ENCODE data around the gene NHSL2. TPM values are rescaled to one million over a fixed set of nuclear protein-coding genes. Genes with fewer than 3 reads are reported as not detected.

The NHSL2 gene
- total RNA-seq, 2 donors from 2014 or later, result 1.6 to 2.9 TPM

GRCh38 chrX:72020788-72021187 is 110.1 kb downstream of the NHSL2 start:
- Histone ChIP-seq H3K27ac (no peak overlapping the region), H3K27me3 (no peaks in the 10 kb centered on the region), H3K4me1 (peaks cover 14% of the 10 kb centered on the region), H3K9me3 (no peaks in the 10 kb centered on the region), H3K4me3 (no peak overlapping the region), H3K36me3 (replicated peaks in 1 of 2; ENCODE audit: insufficient read depth in 1 of 2, low read depth in 2 of 2) (no peaks in the 10 kb centered on the region)
- intact Hi-C loops (cut with DNase I), result no loop called here
- WGBS, 2 donors, result 93% methylated on average over 3 of the region's 3 CpGs; no CpG with 5 or more reads in 1 of the 2 donors
- TF ChIP-seq CTCF (IDR thresholded peaks at IDR 0.05) (no peak), POLR2A (IDR thresholded peaks at IDR 0.05) (no peak)
- ATAC-seq (no peak), DNase-seq (no peak)

GRCh38 chrX:72021975-72022374 is 111.3 kb downstream of the NHSL2 start:
- no peaks in the 10 kb centered on the region for H3K9me3 ChIP-seq
- TF ChIP-seq CTCF (IDR thresholded peaks at IDR 0.05) (no peak), POLR2A (IDR thresholded peaks at IDR 0.05) (no peak)
- H3K36me3 ChIP-seq (replicated peaks in 1 of 2; ENCODE audit: insufficient read depth in 1 of 2, low read depth in 2 of 2), result no peaks in the 10 kb centered on the region
- WGBS, 2 donors, result 52 to 56% methylated on average over 2 of the region's 2 CpGs
- no peaks in the 10 kb centered on the region for H3K27me3 ChIP-seq
- intact Hi-C loops (cut with DNase I), result no loop called here
- H3K4me3 ChIP-seq, result no peak overlapping the region
- DNase-seq, result no peak
- H3K27ac ChIP-seq, result no peak overlapping the region
- ATAC-seq, result no peak
- H3K4me1 ChIP-seq, result peaks cover 14% of the 10 kb centered on the region

GRCh38 chrX:72023071-72023470 is 112.4 kb downstream of the NHSL2 start:
- 31 to 52% methylated on average over 2 of the region's 2 CpGs for WGBS, 2 donors
- no peak for TF ChIP-seq CTCF (IDR thresholded peaks at IDR 0.05)
- no peak for TF ChIP-seq POLR2A (IDR thresholded peaks at IDR 0.05)
- intact Hi-C loops (cut with DNase I), result no loop called here
- no peak overlapping the region for H3K27ac ChIP-seq
- H3K27me3 ChIP-seq, result no peaks in the 10 kb centered on the region
- DNase-seq, result peak in 3 of 4 donors; percentile 42 to 59 (median 49)
- H3K9me3 ChIP-seq, result no peaks in the 10 kb centered on the region
- H3K36me3 ChIP-seq (replicated peaks in 1 of 2; ENCODE audit: insufficient read depth in 1 of 2, low read depth in 2 of 2), result no peaks in the 10 kb centered on the region
- no peak for ATAC-seq
- peaks cover 11% of the 10 kb centered on the region for H3K4me1 ChIP-seq
- no peak overlapping the region for H3K4me3 ChIP-seq

- no peak for ATAC-seq
- Histone ChIP-seq H3K27ac (no peak overlapping the region), H3K4me1 (peaks cover 10% of the 10 kb centered on the region), H3K36me3 (replicated peaks in 1 of 2; ENCODE audit: insufficient read depth in 1 of 2, low read depth in 2 of 2) (no peaks in the 10 kb centered on the region), H3K27me3 (no peaks in the 10 kb centered on the region), H3K4me3 (no peak overlapping the region), H3K9me3 (no peaks in the 10 kb centered on the region)
- intact Hi-C loops (cut with DNase I), result no loop called here
- no peak for TF ChIP-seq POLR2A (IDR thresholded peaks at IDR 0.05)
- no peak for TF ChIP-seq CTCF (IDR thresholded peaks at IDR 0.05)
- WGBS, 2 donors, result 76 to 86% methylated on average over 5 to 6 of the region's 6 CpGs
- DNase-seq, result no peak
These were observed 114.7 kb downstream of the NHSL2 start for GRCh38 chrX:72025236-72025770.

- intact Hi-C loops (cut with DNase I), result no loop called here
- TF ChIP-seq POLR2A (IDR thresholded peaks at IDR 0.05) (no peak), CTCF (IDR thresholded peaks at IDR 0.05) (no peak)
These were observed 115.8 kb downstream of the NHSL2 start for GRCh38 chrX:72026341-72027023.

More at GRCh38 chrX:72026341-72027023, 115.8 kb downstream of the NHSL2 start:
- 56 to 63% methylated on average over 3 of the region's 3 CpGs for WGBS, 2 donors
- ATAC-seq (no peak), DNase-seq (no peak)
- no peaks in the 10 kb centered on the region for H3K36me3 ChIP-seq (replicated peaks in 1 of 2; ENCODE audit: insufficient read depth in 1 of 2, low read depth in 2 of 2)
- H3K4me1 ChIP-seq, result peaks cover 15% of the 10 kb centered on the region
- no peaks in the 10 kb centered on the region for H3K27me3 ChIP-seq
- H3K27ac ChIP-seq, result no peak overlapping the region
- H3K9me3 ChIP-seq, result no peaks in the 10 kb centered on the region
- H3K4me3 ChIP-seq, result no peak overlapping the region

Measured in body of pancreas (tissue), 4 donors.